Fibroblast of the aortic adventitia (primary cell): ENCODE measurements around the gene WDR49. TPM values are rescaled to one million over a fixed set of nuclear protein-coding genes. Genes with fewer than 3 reads are reported as not detected.
"Not testable (repeated sequence)": the region's sequence is repeated elsewhere in the genome, so short reads cannot be mapped to it uniquely, and the experiment has no call there.

Experiments
- DNase-seq: peaks from one replicate; pipeline ENCODE4 v3.0.0-alpha.2; 2010; ENCODE audit warnings: low read depth
- H3K4me3 ChIP-seq: 2 replicates; pipeline ENCODE4 v1.5.1; 2011; ENCODE audit warnings: low read depth, mild to moderate bottlenecking, control low read depth, low read length, moderate library complexity
- total RNA-seq: library from RNA; depleted of rRNA; stranded (reverse); fragments of >200 nt; gene quantifications from 2 replicates; pipeline ENCODE4 v1.2.3, GENCODE V29; 2012; ENCODE audit warnings: low replicate concordance
- TF ChIP-seq, protein P1 (sequence below): IDR thresholded peaks from 2 replicates; pipeline ENCODE4 v1.5.1; 2011; ENCODE audit warnings: mild to moderate bottlenecking, low read length, control low read depth, inconsistent platforms; ENCODE audit not compliant: insufficient read depth

WDR49 gene
- total RNA-seq, 1 donor, result under 0.01 TPM

DNA sequence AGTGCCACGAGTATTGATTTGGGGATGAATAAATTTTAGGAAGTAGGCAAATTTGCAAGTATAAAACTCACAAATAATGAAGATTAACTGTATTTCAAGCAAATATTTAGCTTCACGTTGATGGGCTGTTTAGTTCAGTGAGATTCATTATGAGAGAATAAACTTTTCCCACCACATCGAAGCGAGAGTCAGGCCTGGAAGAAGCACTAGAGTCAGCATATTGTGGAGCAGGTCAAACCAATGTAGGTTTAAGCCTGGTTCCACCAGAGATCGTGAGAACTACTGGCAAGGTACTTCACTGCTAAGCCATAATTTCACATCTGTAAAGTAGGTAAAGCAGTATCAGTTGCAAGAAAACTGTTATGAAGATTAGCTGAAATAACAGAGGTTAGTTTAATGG lies 22.3 kb downstream of the WDR49 start:
- TF ChIP-seq, protein P1, sequence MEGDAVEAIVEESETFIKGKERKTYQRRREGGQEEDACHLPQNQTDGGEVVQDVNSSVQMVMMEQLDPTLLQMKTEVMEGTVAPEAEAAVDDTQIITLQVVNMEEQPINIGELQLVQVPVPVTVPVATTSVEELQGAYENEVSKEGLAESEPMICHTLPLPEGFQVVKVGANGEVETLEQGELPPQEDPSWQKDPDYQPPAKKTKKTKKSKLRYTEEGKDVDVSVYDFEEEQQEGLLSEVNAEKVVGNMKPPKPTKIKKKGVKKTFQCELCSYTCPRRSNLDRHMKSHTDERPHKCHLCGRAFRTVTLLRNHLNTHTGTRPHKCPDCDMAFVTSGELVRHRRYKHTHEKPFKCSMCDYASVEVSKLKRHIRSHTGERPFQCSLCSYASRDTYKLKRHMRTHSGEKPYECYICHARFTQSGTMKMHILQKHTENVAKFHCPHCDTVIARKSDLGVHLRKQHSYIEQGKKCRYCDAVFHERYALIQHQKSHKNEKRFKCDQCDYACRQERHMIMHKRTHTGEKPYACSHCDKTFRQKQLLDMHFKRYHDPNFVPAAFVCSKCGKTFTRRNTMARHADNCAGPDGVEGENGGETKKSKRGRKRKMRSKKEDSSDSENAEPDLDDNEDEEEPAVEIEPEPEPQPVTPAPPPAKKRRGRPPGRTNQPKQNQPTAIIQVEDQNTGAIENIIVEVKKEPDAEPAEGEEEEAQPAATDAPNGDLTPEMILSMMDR, result no peak
- DNase-seq, result no peak
- H3K4me3 ChIP-seq, result no peak overlapping the region

DNA sequence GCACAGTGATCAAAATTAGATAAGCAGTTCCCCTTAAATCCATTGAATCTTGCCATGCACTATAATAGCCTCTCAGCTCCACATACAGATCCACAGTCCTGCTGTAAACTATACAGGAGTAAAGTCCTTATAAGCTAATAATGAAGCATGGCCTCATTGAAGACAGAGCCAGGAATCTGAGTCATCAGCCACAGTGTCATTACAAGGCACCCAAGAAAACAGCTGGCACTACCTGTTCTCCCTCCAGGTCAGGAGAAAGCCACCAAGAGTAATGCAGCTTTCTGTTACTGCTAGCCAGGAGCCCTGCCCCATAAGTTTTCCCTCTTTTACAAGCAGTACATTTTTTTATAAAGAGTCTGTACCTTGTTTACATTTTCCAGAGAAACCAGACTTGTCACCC lies 27.3 kb downstream of the WDR49 start:
- TF ChIP-seq, protein P1, result no peak
- no peak overlapping the region for H3K4me3 ChIP-seq
- DNase-seq, result no peak

DNA sequence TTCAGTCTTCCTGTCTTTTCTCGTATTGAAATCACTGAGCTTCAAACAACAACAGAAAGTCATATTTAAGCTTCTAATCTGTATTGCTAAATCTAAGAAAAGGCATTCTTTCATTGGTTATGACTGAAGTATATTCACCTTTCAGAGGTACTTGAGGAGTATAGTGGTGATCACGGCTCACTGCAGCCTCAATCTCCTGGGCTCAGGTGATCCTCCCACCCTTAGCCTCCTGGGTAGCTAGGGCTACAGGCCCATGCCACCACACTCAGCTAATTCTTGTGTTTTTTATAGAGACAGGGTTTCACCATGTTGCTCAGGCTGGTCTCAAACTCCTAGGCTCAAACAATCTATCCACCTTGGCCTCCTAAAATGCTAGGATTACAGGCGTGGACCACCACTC lies 38.7 kb downstream of the WDR49 start:
- TF ChIP-seq, protein P1, result no peak

DNA sequence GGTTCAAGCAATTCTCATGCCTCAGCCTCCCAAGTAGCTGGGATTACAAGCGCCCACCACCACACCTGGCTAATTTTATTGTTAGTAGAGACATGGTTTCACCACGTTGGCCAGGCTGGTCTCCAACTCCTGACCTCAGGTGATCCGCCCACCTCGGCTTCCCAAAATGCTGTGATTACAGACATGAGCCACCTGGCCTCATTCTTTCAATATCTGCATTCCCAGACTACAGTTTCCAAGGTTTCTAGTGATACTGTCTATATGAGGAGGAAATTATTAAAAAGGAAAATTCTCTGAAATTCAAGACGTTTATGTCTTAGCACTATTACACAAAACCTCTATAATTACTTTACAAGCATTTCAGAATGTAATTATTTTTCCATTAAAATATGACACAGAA lies 39.5 kb downstream of the WDR49 start:
- DNase-seq, H3K4me3 ChIP-seq: not testable (repeated sequence)

More for the DNA sequence above, 38.7 kb downstream of the WDR49 start:
- no peak for DNase-seq
- no peak overlapping the region for H3K4me3 ChIP-seq

DNA sequence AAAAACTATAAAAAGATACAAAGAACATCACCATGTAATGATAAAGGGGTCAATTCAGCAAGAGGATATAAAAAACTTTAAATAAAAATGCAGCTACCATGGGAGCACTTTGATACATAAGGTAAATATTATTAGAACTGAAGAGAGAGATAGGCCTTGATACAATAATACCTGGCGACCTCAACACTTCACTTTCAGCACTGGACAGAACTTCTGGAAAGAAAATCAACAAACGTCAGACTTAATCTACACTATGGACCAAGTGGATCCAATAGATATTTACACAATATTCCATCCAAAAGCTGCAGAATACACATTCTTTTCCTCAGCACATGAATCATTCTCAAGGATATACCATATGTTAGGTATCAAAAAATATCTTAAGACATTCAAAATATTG lies 42.0 kb downstream of the WDR49 start:
- no peak overlapping the region for H3K4me3 ChIP-seq
- no peak for DNase-seq
- TF ChIP-seq, protein P1, result no peak

DNA sequence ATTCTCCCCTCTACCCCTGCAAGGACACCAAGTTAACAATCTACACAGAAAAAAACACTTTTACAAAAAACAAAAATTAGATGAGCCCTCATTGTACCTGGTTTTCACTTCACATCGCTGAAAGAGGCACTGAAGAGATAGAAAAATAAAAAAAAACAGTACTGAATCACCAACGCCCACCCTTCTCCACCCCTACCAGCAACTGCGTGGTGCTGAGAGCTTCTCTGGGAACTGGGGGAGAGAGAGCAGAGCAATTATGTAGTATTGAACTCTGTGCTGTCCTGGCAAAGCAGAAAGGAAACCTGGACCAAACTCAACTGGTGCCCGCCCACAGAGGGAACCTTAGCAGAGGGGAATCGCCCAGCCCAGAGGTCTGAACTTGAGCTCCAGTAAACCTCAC lies 44.6 kb downstream of the WDR49 start:
- DNase-seq, result no peak
- no peak overlapping the region for H3K4me3 ChIP-seq
- TF ChIP-seq, protein P1, result no peak

DNA sequence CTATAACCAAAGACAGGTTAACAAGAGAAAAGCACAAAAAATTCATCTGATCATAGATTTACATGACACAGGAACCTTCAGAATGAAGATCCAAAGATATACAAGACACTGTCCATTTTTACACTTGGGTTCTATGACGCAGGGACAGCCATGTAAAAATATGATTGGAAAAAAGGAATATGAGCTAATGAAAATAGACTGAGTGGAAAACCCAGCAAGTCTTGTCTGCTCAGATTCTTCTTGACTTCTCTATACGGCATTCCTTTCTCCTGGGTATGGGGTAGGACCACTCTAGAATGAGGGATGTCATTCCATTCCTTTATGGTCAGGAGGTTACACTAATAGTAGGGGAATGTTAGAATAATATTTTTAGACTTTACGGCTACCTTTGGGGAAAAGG lies 46.9 kb downstream of the WDR49 start:
- TF ChIP-seq, protein P1, result no peak
- DNase-seq, result no peak
- H3K4me3 ChIP-seq, result no peak overlapping the region
